ENCODE measurements around the gene LAMB3.
A peak's percentile ranks its signal among the peaks of the same experiment; 100 is the strongest.

LAMB3 gene

DNA sequence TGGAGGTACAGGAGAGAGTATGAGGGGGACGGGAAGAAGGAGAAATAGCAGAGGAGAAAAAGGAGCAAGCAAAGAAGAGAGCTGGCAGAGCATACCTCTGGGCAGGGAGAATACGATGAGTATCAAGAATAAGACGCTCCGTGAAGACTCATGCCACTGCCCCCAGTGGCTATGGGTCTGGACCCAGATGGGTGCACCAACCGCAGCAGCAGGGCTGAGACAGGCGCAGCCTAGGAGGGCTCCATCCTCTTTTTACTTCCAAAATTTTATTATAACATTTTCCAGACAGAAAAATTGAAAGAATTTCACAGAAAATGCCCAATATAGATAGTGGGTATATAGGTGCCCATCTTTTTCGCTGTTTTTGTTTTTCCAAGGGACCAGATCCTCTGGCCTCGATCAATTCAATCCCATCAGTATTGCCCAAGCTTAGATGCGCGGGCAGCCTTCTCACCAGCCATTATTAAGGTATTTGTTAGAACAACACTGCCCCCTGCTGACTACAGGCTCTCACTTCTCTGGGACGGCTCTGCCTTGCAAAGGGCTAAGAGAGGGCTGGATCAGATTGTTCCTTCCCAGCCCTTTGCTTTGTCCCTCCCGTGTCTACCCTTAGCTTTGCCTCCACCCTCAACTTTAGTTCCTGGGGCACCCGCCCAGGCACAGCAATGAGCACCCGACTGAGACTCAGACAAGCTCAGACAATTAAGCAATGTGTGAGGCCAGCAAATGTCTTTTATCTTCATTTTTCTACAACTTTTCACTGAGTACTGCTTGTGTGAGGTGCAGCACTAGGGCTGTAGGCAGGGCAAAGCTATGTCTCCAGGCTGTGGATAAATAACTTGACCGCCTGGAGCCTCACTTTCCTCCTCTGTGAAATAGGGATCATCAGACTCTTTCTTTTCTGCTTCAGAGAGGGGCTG is 86.2 kb downstream of the LAMB3 start:
- H2AFZ ChIP-seq (ENCODE audit: low read depth): peak overlapping the region; percentile 23
- H3K36me3 ChIP-seq (ENCODE audit: insufficient read depth): no peaks in the 10 kb centered on the region
- no peaks in the 10 kb centered on the region for H3K79me2 ChIP-seq (ENCODE audit: insufficient read depth, low read depth)
- H3K27me3 ChIP-seq (ENCODE audit: insufficient read depth, low read depth): no peaks in the 10 kb centered on the region
- H3K27ac ChIP-seq: no peak overlapping the region
- no peak overlapping the region for H3K4me2 ChIP-seq
- H4K20me1 ChIP-seq (ENCODE audit: insufficient read depth): no peaks in the 10 kb centered on the region
- H3K4me1 ChIP-seq (ENCODE audit: low read depth, poor library complexity, severe bottlenecking): peaks cover 5% of the 10 kb centered on the region
- H3K4me3 ChIP-seq (IDR thresholded peaks at IDR 0.05; ENCODE audit: insufficient read depth, low read depth, low read length): no peak overlapping the region
- TF ChIP-seq, protein P1, sequence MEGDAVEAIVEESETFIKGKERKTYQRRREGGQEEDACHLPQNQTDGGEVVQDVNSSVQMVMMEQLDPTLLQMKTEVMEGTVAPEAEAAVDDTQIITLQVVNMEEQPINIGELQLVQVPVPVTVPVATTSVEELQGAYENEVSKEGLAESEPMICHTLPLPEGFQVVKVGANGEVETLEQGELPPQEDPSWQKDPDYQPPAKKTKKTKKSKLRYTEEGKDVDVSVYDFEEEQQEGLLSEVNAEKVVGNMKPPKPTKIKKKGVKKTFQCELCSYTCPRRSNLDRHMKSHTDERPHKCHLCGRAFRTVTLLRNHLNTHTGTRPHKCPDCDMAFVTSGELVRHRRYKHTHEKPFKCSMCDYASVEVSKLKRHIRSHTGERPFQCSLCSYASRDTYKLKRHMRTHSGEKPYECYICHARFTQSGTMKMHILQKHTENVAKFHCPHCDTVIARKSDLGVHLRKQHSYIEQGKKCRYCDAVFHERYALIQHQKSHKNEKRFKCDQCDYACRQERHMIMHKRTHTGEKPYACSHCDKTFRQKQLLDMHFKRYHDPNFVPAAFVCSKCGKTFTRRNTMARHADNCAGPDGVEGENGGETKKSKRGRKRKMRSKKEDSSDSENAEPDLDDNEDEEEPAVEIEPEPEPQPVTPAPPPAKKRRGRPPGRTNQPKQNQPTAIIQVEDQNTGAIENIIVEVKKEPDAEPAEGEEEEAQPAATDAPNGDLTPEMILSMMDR (conservative IDR thresholded peaks at IDR 0.05; ENCODE audit: low read depth, low read length): peak; percentile 97
- no peak overlapping the region for H3K9ac ChIP-seq
